Ishikawa (cell line): ENCODE results near the gene BOK.

Experiments
- CEBPB ChIP-seq: IDR thresholded peaks from 2 replicates; pipeline ENCODE4 v1.6.1; 2012
- EP300 ChIP-seq: IDR thresholded peaks from 2 replicates; pipeline ENCODE4 v1.6.1; 2012; ENCODE audit warnings: borderline replicate concordance
- NFIC ChIP-seq: IDR thresholded peaks from 2 replicates; pipeline ENCODE4 v1.6.1; 2012
- RAD21 ChIP-seq: IDR thresholded peaks from 2 replicates; pipeline ENCODE4 v1.6.1; 2012; ENCODE audit warnings: low read depth
- TAF1 ChIP-seq: IDR thresholded peaks from 2 replicates; pipeline ENCODE4 v1.6.1; 2012; ENCODE audit warnings: low read depth, mild to moderate bottlenecking
- TEAD4 ChIP-seq: IDR thresholded peaks from 2 replicates; pipeline ENCODE4 v1.6.1; 2012
- ZBTB7A ChIP-seq: IDR thresholded peaks from 2 replicates; pipeline ENCODE4 v1.6.1; 2012; ENCODE audit warnings: low read depth
- TF ChIP-seq, protein P1 (sequence below): IDR thresholded peaks from 2 replicates; pipeline ENCODE4 v1.6.1; 2012; ENCODE audit warnings: low read depth, mild to moderate bottlenecking
- TF ChIP-seq, protein P2 (sequence below): IDR thresholded peaks from 2 replicates; pipeline ENCODE4 v1.6.1; 2012

- TF ChIP-seq, protein P1, sequence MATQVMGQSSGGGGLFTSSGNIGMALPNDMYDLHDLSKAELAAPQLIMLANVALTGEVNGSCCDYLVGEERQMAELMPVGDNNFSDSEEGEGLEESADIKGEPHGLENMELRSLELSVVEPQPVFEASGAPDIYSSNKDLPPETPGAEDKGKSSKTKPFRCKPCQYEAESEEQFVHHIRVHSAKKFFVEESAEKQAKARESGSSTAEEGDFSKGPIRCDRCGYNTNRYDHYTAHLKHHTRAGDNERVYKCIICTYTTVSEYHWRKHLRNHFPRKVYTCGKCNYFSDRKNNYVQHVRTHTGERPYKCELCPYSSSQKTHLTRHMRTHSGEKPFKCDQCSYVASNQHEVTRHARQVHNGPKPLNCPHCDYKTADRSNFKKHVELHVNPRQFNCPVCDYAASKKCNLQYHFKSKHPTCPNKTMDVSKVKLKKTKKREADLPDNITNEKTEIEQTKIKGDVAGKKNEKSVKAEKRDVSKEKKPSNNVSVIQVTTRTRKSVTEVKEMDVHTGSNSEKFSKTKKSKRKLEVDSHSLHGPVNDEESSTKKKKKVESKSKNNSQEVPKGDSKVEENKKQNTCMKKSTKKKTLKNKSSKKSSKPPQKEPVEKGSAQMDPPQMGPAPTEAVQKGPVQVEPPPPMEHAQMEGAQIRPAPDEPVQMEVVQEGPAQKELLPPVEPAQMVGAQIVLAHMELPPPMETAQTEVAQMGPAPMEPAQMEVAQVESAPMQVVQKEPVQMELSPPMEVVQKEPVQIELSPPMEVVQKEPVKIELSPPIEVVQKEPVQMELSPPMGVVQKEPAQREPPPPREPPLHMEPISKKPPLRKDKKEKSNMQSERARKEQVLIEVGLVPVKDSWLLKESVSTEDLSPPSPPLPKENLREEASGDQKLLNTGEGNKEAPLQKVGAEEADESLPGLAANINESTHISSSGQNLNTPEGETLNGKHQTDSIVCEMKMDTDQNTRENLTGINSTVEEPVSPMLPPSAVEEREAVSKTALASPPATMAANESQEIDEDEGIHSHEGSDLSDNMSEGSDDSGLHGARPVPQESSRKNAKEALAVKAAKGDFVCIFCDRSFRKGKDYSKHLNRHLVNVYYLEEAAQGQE = no peak
- no peak for TF ChIP-seq TAF1
- no peak for TF ChIP-seq NFIC
- TF ChIP-seq CEBPB = no peak
- TF ChIP-seq TEAD4 = no peak
- TF ChIP-seq ZBTB7A = no peak
- no peak for TF ChIP-seq EP300
- TF ChIP-seq RAD21 = no peak
- TF ChIP-seq, protein P2, sequence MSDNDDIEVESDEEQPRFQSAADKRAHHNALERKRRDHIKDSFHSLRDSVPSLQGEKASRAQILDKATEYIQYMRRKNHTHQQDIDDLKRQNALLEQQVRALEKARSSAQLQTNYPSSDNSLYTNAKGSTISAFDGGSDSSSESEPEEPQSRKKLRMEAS = no peak
Observed at GRCh38 chr2:241531161-241531722, 27.3 kb upstream of the BOK start.
